Fibroblast of lung (primary cell): ENCODE results near the gene BAIAP3.

Source experiments
- CTCF ChIP-seq, 2 donors: IDR thresholded peaks in 1 of 2; conservative IDR thresholded peaks in 1 of 2; 1 replicate in 1 of 2; 2 replicates in 1 of 2; pipeline ENCODE4 v1.5.1; 2011 to 2012; ENCODE audit warnings: low read length in 2 of 2, control low read depth in 1 of 2, inconsistent platforms in 1 of 2, low read depth in 1 of 2, mild to moderate bottlenecking in 1 of 2
- EZH2 ChIP-seq: IDR thresholded peaks from 2 replicates; pipeline ENCODE4 v1.5.1; 2012; ENCODE audit warnings: low read length, control low read depth, mild to moderate bottlenecking; ENCODE audit errors: missing control alignments

- TF ChIP-seq EZH2 (no peak), CTCF (conservative IDR thresholded peaks at IDR 0.05 in 1 of 2, IDR thresholded peaks at IDR 0.05 in 1 of 2; ENCODE audit: low read depth in 1 of 2, low read length in 2 of 2) (no peak)
Measured at GRCh38 chr16:1308036-1308976, 25.1 kb upstream of the BAIAP3 start.
